Neural cell (in vitro differentiated cells): ENCODE measurements around the gene CERKL. TPM values are rescaled to one million over a fixed set of nuclear protein-coding genes. Genes with fewer than 3 reads are reported as not detected.

Source experiments
- H2AFZ ChIP-seq: fragments of 200-600, 300-800 bp; sonication (generic), shearing (Covaris generic); 2 replicates; pipeline ENCODE4 v1.6.0; 2014; ENCODE audit warnings: low read depth, mild to moderate bottlenecking, antibody characterized with exemption, low read length, moderate library complexity
- H3F3A ChIP-seq: fragments of 200-600 bp; shearing (Covaris generic); 2 replicates; pipeline ENCODE4 v1.6.1; 2016; ENCODE audit warnings: mild to moderate bottlenecking, moderate library complexity, mixed read lengths, antibody characterized with exemption, low read length; ENCODE audit not compliant: insufficient read depth, poor library complexity, severe bottlenecking
- H3K27ac ChIP-seq: fragments of 200-600, 300-800 bp; sonication (generic), shearing (Covaris generic); 2 replicates; pipeline ENCODE4 v1.5.1; 2014; ENCODE audit warnings: mild to moderate bottlenecking, low read length, moderate library complexity
- H3K27me3 ChIP-seq: fragments of 300-800, 200-600 bp; sonication (generic), shearing (Covaris generic); 2 replicates; pipeline ENCODE4 v1.6.0; 2014; ENCODE audit warnings: mild to moderate bottlenecking, low read depth, low read length, moderate library complexity; ENCODE audit not compliant: insufficient read depth
- H3K36me3 ChIP-seq: fragments of 300-800, 200-600 bp; sonication (generic), shearing (Covaris generic); 2 replicates; pipeline ENCODE4 v1.5.1; 2014; ENCODE audit warnings: mild to moderate bottlenecking, antibody characterized with exemption, low read length, moderate library complexity; ENCODE audit not compliant: insufficient read depth
- H3K4me2 ChIP-seq: fragments of 300-800, 200-600 bp; sonication (generic), shearing (Covaris generic); 2 replicates; pipeline ENCODE4 v1.6.0; 2014; ENCODE audit warnings: mild to moderate bottlenecking, low read length
- H3K4me3 ChIP-seq: fragments of 300-800, 200-600 bp; sonication (generic), shearing (Covaris generic); 2 replicates; pipeline ENCODE4 v1.5.1; 2014; ENCODE audit warnings: mild to moderate bottlenecking, low read length, moderate library complexity
- H3K79me2 ChIP-seq: fragments of 200-600 bp; shearing (Covaris generic); replicated peaks from 2 replicates; pipeline ENCODE4 v1.6.0; 2014; ENCODE audit warnings: mild to moderate bottlenecking, low read length, moderate library complexity; ENCODE audit not compliant: insufficient read depth
- H3K9ac ChIP-seq: fragments of 300-800, 200-600 bp; sonication (generic), shearing (Covaris generic); 2 replicates; pipeline ENCODE4 v1.6.1; 2016; ENCODE audit warnings: mild to moderate bottlenecking, low read length, mixed read lengths
- H3K9me2 ChIP-seq: fragments of 200-600 bp; shearing (Covaris generic); 2 replicates; pipeline ENCODE4 v1.6.1; 2016; ENCODE audit warnings: mild to moderate bottlenecking, low read length, mixed read lengths; ENCODE audit not compliant: insufficient read depth
- H3K9me3 ChIP-seq: fragments of 200-600, 300-800 bp; sonication (generic), shearing (Covaris generic); 2 replicates; pipeline ENCODE4 v1.6.1; 2016; ENCODE audit warnings: mild to moderate bottlenecking, mixed run types, low read length, moderate library complexity, mixed read lengths
- H4K20me1 ChIP-seq: fragments of 200-600 bp; shearing (Covaris generic); 2 replicates; pipeline ENCODE4 v1.6.1; 2016; ENCODE audit warnings: mild to moderate bottlenecking, mixed run types; ENCODE audit not compliant: insufficient read depth
- CTCF ChIP-seq: fragments of 450-650 bp; IDR thresholded peaks from 2 replicates; pipeline ENCODE4 v1.5.1; 2014; ENCODE audit warnings: antibody characterized with exemption, mild to moderate bottlenecking, moderate library complexity; ENCODE audit not compliant: poor library complexity, severe bottlenecking
- EP300 ChIP-seq: fragments of 450-650 bp; conservative IDR thresholded peaks from 2 replicates; pipeline ENCODE4 v1.6.1; 2014; ENCODE audit warnings: antibody characterized with exemption, mild to moderate bottlenecking, moderate library complexity; ENCODE audit not compliant: poor library complexity, severe bottlenecking
- EZH2 ChIP-seq: fragments of 200-600, 300-800 bp; shearing (Covaris generic), sonication (generic); IDR thresholded peaks from 2 replicates; pipeline ENCODE4 v1.6.1; 2014; ENCODE audit warnings: antibody characterized with exemption, low read length, borderline replicate concordance, mild to moderate bottlenecking; ENCODE audit not compliant: insufficient read depth, poor library complexity, severe bottlenecking
- MXI1 ChIP-seq: fragments of 450-650 bp; conservative IDR thresholded peaks from 2 replicates; pipeline ENCODE4 v1.6.1; 2014; ENCODE audit warnings: antibody characterized with exemption, mild to moderate bottlenecking; ENCODE audit not compliant: poor library complexity, severe bottlenecking
- POLR2AphosphoS5 ChIP-seq: IDR thresholded peaks from 2 replicates; pipeline ENCODE4 v1.6.1; 2012
- RAD21 ChIP-seq: fragments of 450-650 bp; conservative IDR thresholded peaks from 2 replicates; pipeline ENCODE4 v1.6.1; 2014; ENCODE audit warnings: antibody characterized with exemption, mild to moderate bottlenecking, moderate library complexity
- REST ChIP-seq: IDR thresholded peaks from 2 replicates; pipeline ENCODE4 v1.6.1; 2012; ENCODE audit warnings: borderline replicate concordance
- SMC3 ChIP-seq: fragments of 450-650 bp; conservative IDR thresholded peaks from 2 replicates; pipeline ENCODE4 v1.6.1; 2014; ENCODE audit warnings: antibody characterized with exemption, mild to moderate bottlenecking, moderate library complexity; ENCODE audit not compliant: poor library complexity
- TAF1 ChIP-seq: IDR thresholded peaks from 2 replicates; pipeline ENCODE4 v1.6.1; 2012; ENCODE audit warnings: low read depth
- polyA plus RNA-seq: library from polyadenylated mRNA; depleted of rRNA; stranded (reverse); fragments of >200 nt; gene quantifications from 2 replicates; pipeline ENCODE4 v1.2.3, GENCODE V29; 2014

The CERKL gene
- polyA plus RNA-seq, 1 donor from 2014 or later: not detected

GRCh38 chr2:181528441-181528840 lies 128.5 kb downstream of the CERKL start:
- Histone ChIP-seq H3K9me2 (no peaks in the 10 kb centered on the region), H3F3A (no peaks in the 10 kb centered on the region), H3K9ac (no peak overlapping the region), H3K4me2 (no peak overlapping the region), H4K20me1 (no peaks in the 10 kb centered on the region), H3K27ac (no peak overlapping the region), H3K4me3 (no peak overlapping the region), H3K27me3 (no peaks in the 10 kb centered on the region), H2AFZ (no peak overlapping the region), H3K9me3 (no peaks in the 10 kb centered on the region), H3K36me3 (no peaks in the 10 kb centered on the region), H3K79me2 (no peaks in the 10 kb centered on the region)
- TF ChIP-seq CTCF (no peak), TAF1 (no peak), EP300 (no peak), EZH2 (no peak), SMC3 (no peak), POLR2AphosphoS5 (no peak), MXI1 (no peak), REST (no peak), RAD21 (no peak)

GRCh38 chr2:181527058-181527457 lies 129.8 kb downstream of the CERKL start:
- H3K79me2 ChIP-seq: no peaks in the 10 kb centered on the region
- H4K20me1 ChIP-seq: no peaks in the 10 kb centered on the region

More at GRCh38 chr2:181527058-181527457, 129.8 kb downstream of the CERKL start:
- Histone ChIP-seq H3K27ac (no peak overlapping the region), H2AFZ (no peak overlapping the region), H3K9me3 (no peaks in the 10 kb centered on the region), H3K36me3 (no peaks in the 10 kb centered on the region), H3F3A (no peaks in the 10 kb centered on the region), H3K9ac (no peak overlapping the region), H3K4me3 (no peak overlapping the region), H3K9me2 (no peaks in the 10 kb centered on the region), H3K4me2 (no peak overlapping the region), H3K27me3 (no peaks in the 10 kb centered on the region)
- TF ChIP-seq SMC3 (no peak), TAF1 (no peak), POLR2AphosphoS5 (no peak), MXI1 (no peak), EZH2 (no peak), CTCF (no peak), EP300 (no peak), REST (no peak), RAD21 (no peak)
